Aorta (tissue), 5 donors: ENCODE measurements around the gene LMOD2. TPM values are rescaled to one million over a fixed set of nuclear protein-coding genes. Genes with fewer than 3 reads are reported as not detected.

ENCODE experiments used
- ATAC-seq: fragments of 200-7000 bp; cut with Tn5 transposase; one replicate; pipeline ENCODE4 v1.9.1; 2022; ENCODE audit warnings: moderate library complexity; ENCODE audit not compliant: low FRiP score
- DNase-seq, 2 donors: peaks; one replicate each; pipeline ENCODE4 v3.0.0-alpha.2; 2020
- H3K27ac ChIP-seq, 2 donors: one replicate each; pipeline ENCODE4 v1.5.1; 2013; ENCODE audit warnings: low read length in 2 of 2, mild to moderate bottlenecking in 2 of 2, moderate library complexity in 2 of 2, control low read depth in 1 of 2, inconsistent platforms in 1 of 2, low read depth in 1 of 2
- H3K27me3 ChIP-seq, 2 donors: one replicate each; pipeline ENCODE4 v1.6.1; 2013; ENCODE audit warnings: control low read depth in 1 of 2, low read length in 1 of 2, mild to moderate bottlenecking in 1 of 2, moderate library complexity in 1 of 2; ENCODE audit not compliant: insufficient read depth in 2 of 2, control insufficient read depth in 1 of 2
- H3K36me3 ChIP-seq, 2 donors: one replicate each; pipeline ENCODE4 v1.6.1; 2013; ENCODE audit warnings: control low read depth in 1 of 2, low read length in 1 of 2, mild to moderate bottlenecking in 1 of 2; ENCODE audit not compliant: insufficient read depth in 2 of 2, control insufficient read depth in 1 of 2
- H3K4me1 ChIP-seq, 2 donors: one replicate each; pipeline ENCODE4 v1.6.1; 2013; ENCODE audit warnings: low read length in 2 of 2, control low read depth in 1 of 2, mild to moderate bottlenecking in 1 of 2, moderate library complexity in 1 of 2; ENCODE audit not compliant: insufficient read depth in 2 of 2, control insufficient read depth in 1 of 2
- H3K4me3 ChIP-seq, 2 donors: one replicate each; pipeline ENCODE4 v1.5.1; 2013; ENCODE audit warnings: low read length in 2 of 2, control low read depth in 1 of 2, mild to moderate bottlenecking in 1 of 2
- H3K9me3 ChIP-seq: one replicate; pipeline ENCODE4 v1.6.1; 2013; ENCODE audit warnings: mild to moderate bottlenecking, low read length; ENCODE audit not compliant: control insufficient read depth
- WGBS, 2 donors: extraction: QIAGEN DNeasy Blood & Tissue Kit; methylation state at CpG; one replicate each; pipeline ENCODE4 v1.1.7; 2013; 5-methylcytosine and 5-hydroxymethylcytosine counted together
- intact Hi-C, 2 donors: fragments of 100-400 bp; cut with DNase I; formaldehyde crosslinking; loops; one replicate each; pipeline versions ENCODE4 v1.14.2 to v1.15.0; 2022
- polyA plus RNA-seq, 2 donors: library from polyadenylated mRNA; stranded (reverse); fragments of 200-250 nt; gene quantifications; one replicate each; pipeline ENCODE4 v1.2.3, GENCODE V29; 2013
- total RNA-seq, 2 donors: library from RNA; stranded (reverse); fragmentation: NEBNext Ultra II Directional; extraction: Animal tissue kit (Norgen Biotek cat#: 25700); gene quantifications; one replicate each; pipeline ENCODE4 v1.2.1, GENCODE V29; 2021
- donor health status: healthy with polysubstance abuse.
- donor health status: Bipolar disorder and iron deficiency.
- donor health status: DM: no; HTN: no; CAD: no.
- donor health status: DM: no; HTN: no; CAD: no.
- donor health status: DM: yes; HTN: yes; CAD: no.

LMOD2 gene
- total and polyA plus RNA-seq, 4 donors: 1.8 TPM; not detected in 3

GRCh38 chr7:123635551-123636359 is 19.9 kb upstream of the LMOD2 start:
- DNase-seq: no peak
- ATAC-seq: no peak

GRCh38 chr7:123637203-123637602 is 18.5 kb upstream of the LMOD2 start:
- WGBS, 2 donors: 53 to 60% methylated on average over 3 of the region's 3 CpGs
- no peak for ATAC-seq
- H3K36me3 ChIP-seq: no peaks in the 10 kb centered on the region
- H3K27me3 ChIP-seq: no peaks in the 10 kb centered on the region
- intact Hi-C loops: no loop called here
- DNase-seq: no peak
- H3K9me3 ChIP-seq: no peaks in the 10 kb centered on the region
- H3K4me3 ChIP-seq: no peak overlapping the region
- H3K4me1 ChIP-seq: no peaks in the 10 kb centered on the region
- no peak overlapping the region for H3K27ac ChIP-seq

More at GRCh38 chr7:123635551-123636359, 19.9 kb upstream of the LMOD2 start:
- WGBS, 2 donors: 43 to 49% methylated on average over 4 of the region's 4 CpGs
- Histone ChIP-seq H3K4me1 (no peaks in the 10 kb centered on the region), H3K27me3 (no peaks in the 10 kb centered on the region), H3K27ac (no peak overlapping the region), H3K9me3 (no peaks in the 10 kb centered on the region), H3K36me3 (no peaks in the 10 kb centered on the region), H3K4me3 (no peak overlapping the region)
- intact Hi-C loops: no loop called here

- no peaks in the 10 kb centered on the region for H3K36me3 ChIP-seq
- 85 to 88% methylated on average over 2 of the region's 2 CpGs for WGBS, 2 donors
- H3K27me3 ChIP-seq: no peaks in the 10 kb centered on the region
- H3K27ac ChIP-seq: no peak overlapping the region
- no peaks in the 10 kb centered on the region for H3K4me1 ChIP-seq
- intact Hi-C loops: no loop called here
- H3K9me3 ChIP-seq: no peaks in the 10 kb centered on the region
- ATAC-seq: no peak
- DNase-seq: no peak
- H3K4me3 ChIP-seq: no peak overlapping the region
Measured at GRCh38 chr7:123637878-123638277, 17.8 kb upstream of the LMOD2 start.

- H3K27ac ChIP-seq: no peak overlapping the region
- no peak overlapping the region for H3K4me3 ChIP-seq
- 75 to 77% methylated on average over 2 of the region's 2 CpGs for WGBS, 2 donors
- H3K36me3 ChIP-seq: no peaks in the 10 kb centered on the region
- H3K9me3 ChIP-seq: no peaks in the 10 kb centered on the region
- intact Hi-C loops: no loop called here
- no peaks in the 10 kb centered on the region for H3K27me3 ChIP-seq
- ATAC-seq (no peak), DNase-seq (no peak)
- no peaks in the 10 kb centered on the region for H3K4me1 ChIP-seq
Measured at GRCh38 chr7:123639631-123640030, 16.0 kb upstream of the LMOD2 start.

GRCh38 chr7:123640583-123640982 is 15.1 kb upstream of the LMOD2 start:
- intact Hi-C loops: no loop called here
- no peak overlapping the region for H3K27ac ChIP-seq
- DNase-seq (no peak), ATAC-seq (no peak)
- no peaks in the 10 kb centered on the region for H3K36me3 ChIP-seq
- no peak overlapping the region for H3K4me3 ChIP-seq
- peaks cover 0 to 2% of the 10 kb centered on the region in 2 donors for H3K4me1 ChIP-seq
- no peaks in the 10 kb centered on the region for H3K9me3 ChIP-seq
- no peaks in the 10 kb centered on the region for H3K27me3 ChIP-seq

- H3K9me3 ChIP-seq: no peaks in the 10 kb centered on the region
- intact Hi-C loops: no loop called here
- WGBS, 2 donors: 84 to 85% methylated on average over 5 of the region's 5 CpGs
- DNase-seq: no peak
- H3K27ac ChIP-seq: no peak overlapping the region
- no peaks in the 10 kb centered on the region for H3K27me3 ChIP-seq
- no peak for ATAC-seq
- H3K36me3 ChIP-seq: no peaks in the 10 kb centered on the region
- no peak overlapping the region for H3K4me3 ChIP-seq
- peaks cover 0 to 2% of the 10 kb centered on the region in 2 donors for H3K4me1 ChIP-seq
Measured at GRCh38 chr7:123641901-123642300, 13.8 kb upstream of the LMOD2 start.

- H3K4me3 ChIP-seq: no peak overlapping the region
- whole genome bisulfite sequencing, 2 donors: 17 to 20% methylated on average over 6 of the region's 6 CpGs
- H3K27me3 ChIP-seq: no peaks in the 10 kb centered on the region
- DNase-seq: no peak
- intact Hi-C loops: no loop called here
- peaks cover 0 to 2% of the 10 kb centered on the region in 2 donors for H3K4me1 ChIP-seq
- no peak overlapping the region for H3K27ac ChIP-seq
- ATAC-seq: peak; percentile 55
- H3K9me3 ChIP-seq: peaks cover 1% of the 10 kb centered on the region
- H3K36me3 ChIP-seq: no peaks in the 10 kb centered on the region
Measured at GRCh38 chr7:123643495-123644441, 11.9 kb upstream of the LMOD2 start.

- H3K4me3 ChIP-seq: no peak overlapping the region
- H3K4me1 ChIP-seq: peaks cover 0 to 2% of the 10 kb centered on the region in 2 donors
- no peaks in the 10 kb centered on the region for H3K27me3 ChIP-seq
- peaks cover 1% of the 10 kb centered on the region for H3K9me3 ChIP-seq
- DNase-seq (no peak), ATAC-seq (no peak)
- 28 to 38% methylated on average over 3 of the region's 3 CpGs for WGBS, 2 donors
- H3K27ac ChIP-seq: no peak overlapping the region
- intact Hi-C loops: no loop called here
- H3K36me3 ChIP-seq: no peaks in the 10 kb centered on the region
Measured at GRCh38 chr7:123645516-123645915, 10.2 kb upstream of the LMOD2 start.
